NCI-H345 (cell line): ENCODE measurements around the gene DIAPH3.

Experiments used
- DNase-seq: peaks from one replicate; lab custom pipeline; 2025; lab: John Stamatoyannopoulos, UW

Gene DIAPH3

GRCh38 chr13:59867867-59868266, 295.9 kb downstream of the DIAPH3 start:
- no peak for DNase-seq

GRCh38 chr13:59865398-59865797, 298.3 kb downstream of the DIAPH3 start:
- no peak for DNase-seq

GRCh38 chr13:59863621-59864020, 300.1 kb downstream of the DIAPH3 start:
- DNase-seq: no peak

- peak; percentile 23 for DNase-seq
These were observed 302.1 kb downstream of the DIAPH3 start for GRCh38 chr13:59861676-59862075.

- no peak for DNase-seq
These were observed 307.4 kb downstream of the DIAPH3 start for GRCh38 chr13:59856281-59856810.

- DNase-seq: no peak
These were observed 316.7 kb downstream of the DIAPH3 start for GRCh38 chr13:59846845-59847620.

GRCh38 chr13:59843040-59843439, 320.7 kb downstream of the DIAPH3 start:
- no peak for DNase-seq

GRCh38 chr13:59842507-59842906, 321.2 kb downstream of the DIAPH3 start:
- no peak for DNase-seq

- no peak for DNase-seq
These were observed 324.5 kb downstream of the DIAPH3 start for GRCh38 chr13:59839186-59839585.

GRCh38 chr13:59837101-59837500, 326.6 kb downstream of the DIAPH3 start:
- no peak for DNase-seq

- no peak for DNase-seq
These were observed 328.2 kb downstream of the DIAPH3 start for GRCh38 chr13:59835569-59835968.

- no peak for DNase-seq
These were observed 328.9 kb downstream of the DIAPH3 start for GRCh38 chr13:59834801-59835200.

GRCh38 chr13:59829690-59830089, 334.0 kb downstream of the DIAPH3 start:
- DNase-seq: no peak

- no peak for DNase-seq
These were observed 340.2 kb downstream of the DIAPH3 start for GRCh38 chr13:59823486-59823885.

GRCh38 chr13:59809564-59809963, 354.2 kb downstream of the DIAPH3 start:
- no peak for DNase-seq

GRCh38 chr13:59806801-59807200, 356.9 kb downstream of the DIAPH3 start:
- no peak for DNase-seq

GRCh38 chr13:59801107-59801880, 362.4 kb downstream of the DIAPH3 start:
- DNase-seq: no peak

- DNase-seq: no peak
These were observed 370.6 kb downstream of the DIAPH3 start for GRCh38 chr13:59793107-59793506.

- DNase-seq: no peak
These were observed 373.1 kb downstream of the DIAPH3 start for GRCh38 chr13:59790626-59791025.

GRCh38 chr13:59789558-59789957, 374.2 kb downstream of the DIAPH3 start:
- no peak for DNase-seq

GRCh38 chr13:59787679-59788078, 376.0 kb downstream of the DIAPH3 start:
- DNase-seq: no peak

- no peak for DNase-seq
These were observed 381.0 kb downstream of the DIAPH3 start for GRCh38 chr13:59782696-59783095.

GRCh38 chr13:59780058-59780457, 383.7 kb downstream of the DIAPH3 start:
- DNase-seq: no peak
